GM12892 (cell line): Measurements from ENCODE around the gene GFY.

Experiments used
- DNase-seq: peaks from one replicate; pipeline ENCODE4 v3.0.0; 2011; ENCODE audit not compliant: insufficient read length
- FAIRE-seq: peaks from 2 replicates; lab custom pipeline; 2011; peaks lifted over from hg19 to GRCh38; lab: Jason Lieb, UNC
- POLR2A ChIP-seq: IDR thresholded peaks from 2 replicates; pipeline ENCODE4 v1.6.1; 2011; ENCODE audit warnings: low read depth, low read length, control low read depth
- POLR2AphosphoS5 ChIP-seq: IDR thresholded peaks from 2 replicates; pipeline ENCODE4 v1.6.1; 2011; ENCODE audit warnings: low read depth, low read length, control low read depth
- TAF1 ChIP-seq: IDR thresholded peaks from 2 replicates; pipeline ENCODE4 v1.6.1; 2011; ENCODE audit warnings: low read depth, mild to moderate bottlenecking, control low read depth, low read length, borderline replicate concordance

Gene GFY

GRCh38 chr19:49411681-49412326 lies 13.4 kb upstream of the GFY start:
- FAIRE-seq (no peak), DNase-seq (no peak)
- TF ChIP-seq TAF1 (no peak), POLR2AphosphoS5 (no peak), POLR2A (no peak)

GRCh38 chr19:49413348-49413747 lies 11.8 kb upstream of the GFY start:
- TF ChIP-seq TAF1 = no peak
- TF ChIP-seq POLR2AphosphoS5 = no peak
- TF ChIP-seq POLR2A = no peak
- no peak for FAIRE-seq
- DNase-seq = no peak

DNA sequence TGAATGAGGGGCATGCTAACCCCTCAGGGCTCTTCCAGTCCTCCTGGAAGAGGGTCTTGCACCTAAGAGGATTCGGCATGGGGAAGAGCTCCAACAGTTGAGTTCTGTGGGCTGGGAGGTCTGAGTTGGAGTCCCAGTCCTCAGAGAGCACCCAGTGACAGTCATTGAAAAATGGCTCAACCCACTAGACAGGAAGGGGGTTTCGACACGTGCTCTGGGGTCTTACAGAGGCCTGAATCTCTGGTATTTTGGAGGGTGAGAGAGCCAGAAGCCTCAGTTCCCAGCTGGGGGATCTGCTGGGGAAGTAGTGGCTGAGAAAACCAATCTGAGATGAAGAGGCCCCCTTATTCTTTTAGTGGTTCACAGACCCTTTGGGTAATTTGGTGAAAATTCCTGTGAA lies 10.9 kb upstream of the GFY start:
- TF ChIP-seq TAF1 (no peak), POLR2AphosphoS5 (no peak), POLR2A (no peak)
- no peak for FAIRE-seq
- no peak for DNase-seq

GRCh38 chr19:49415102-49415809 lies 9.9 kb upstream of the GFY start:
- no peak for TF ChIP-seq POLR2AphosphoS5
- no peak for TF ChIP-seq POLR2A
- TF ChIP-seq TAF1 = no peak
- DNase-seq (no peak), FAIRE-seq (peak; percentile 77)

DNA sequence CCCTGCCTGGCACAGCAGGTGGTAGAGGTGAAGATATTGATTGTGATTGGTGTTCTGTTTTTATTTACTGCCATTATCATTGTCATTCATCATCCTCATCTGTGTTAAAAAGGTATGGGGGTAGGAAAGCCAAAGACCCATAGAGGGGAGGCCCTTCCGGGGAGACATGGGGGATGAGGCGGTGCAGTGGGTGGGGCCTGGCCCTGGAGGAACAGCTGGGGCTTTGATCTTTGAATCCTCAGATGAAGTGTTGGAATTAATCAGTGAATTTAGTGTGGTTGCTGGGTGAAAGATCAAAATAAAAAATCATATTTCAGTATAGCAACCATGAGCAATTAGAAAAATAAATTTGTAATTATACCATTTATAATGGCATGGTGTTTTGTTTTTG lies 9.4 kb upstream of the GFY start:
- DNase-seq = no peak

GRCh38 chr19:49417088-49417487 lies 8.1 kb upstream of the GFY start:
- TF ChIP-seq POLR2A (no peak), TAF1 (no peak), POLR2AphosphoS5 (no peak)
- DNase-seq (no peak), FAIRE-seq (no peak)

More for the DNA sequence above, 9.4 kb upstream of the GFY start:
- no peak for FAIRE-seq
- TF ChIP-seq POLR2AphosphoS5 (no peak), TAF1 (no peak), POLR2A (no peak)

GRCh38 chr19:49418511-49418910 lies 6.7 kb upstream of the GFY start:
- FAIRE-seq = no peak
- no peak for DNase-seq
- TF ChIP-seq TAF1 = no peak

DNA sequence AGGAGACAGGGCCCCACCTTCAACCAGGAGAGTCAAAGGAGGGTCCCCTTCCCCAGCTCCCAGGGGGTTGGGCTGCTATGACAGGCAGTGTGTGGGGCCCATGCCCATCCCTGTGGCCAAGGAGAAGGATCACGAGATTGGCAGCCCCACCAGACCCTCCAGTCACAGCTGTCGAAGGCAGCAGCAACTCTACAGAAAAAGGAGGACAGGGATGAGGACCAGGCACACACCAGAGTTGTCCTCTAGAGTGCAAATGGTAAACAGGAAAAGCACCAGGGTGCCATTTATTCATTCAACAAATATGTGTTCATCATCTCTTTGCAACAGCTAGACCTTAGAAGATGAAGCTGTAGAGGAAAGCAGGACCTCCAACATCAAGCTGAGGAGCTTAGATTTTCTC lies 6.0 kb upstream of the GFY start:
- TF ChIP-seq POLR2A (no peak), POLR2AphosphoS5 (no peak), TAF1 (no peak)
- FAIRE-seq = no peak
- DNase-seq = no peak

GRCh38 chr19:49420227-49420626 lies 5.0 kb upstream of the GFY start:
- TF ChIP-seq TAF1 (no peak), POLR2A (no peak), POLR2AphosphoS5 (no peak)
- no peak for DNase-seq
- no peak for FAIRE-seq

DNA sequence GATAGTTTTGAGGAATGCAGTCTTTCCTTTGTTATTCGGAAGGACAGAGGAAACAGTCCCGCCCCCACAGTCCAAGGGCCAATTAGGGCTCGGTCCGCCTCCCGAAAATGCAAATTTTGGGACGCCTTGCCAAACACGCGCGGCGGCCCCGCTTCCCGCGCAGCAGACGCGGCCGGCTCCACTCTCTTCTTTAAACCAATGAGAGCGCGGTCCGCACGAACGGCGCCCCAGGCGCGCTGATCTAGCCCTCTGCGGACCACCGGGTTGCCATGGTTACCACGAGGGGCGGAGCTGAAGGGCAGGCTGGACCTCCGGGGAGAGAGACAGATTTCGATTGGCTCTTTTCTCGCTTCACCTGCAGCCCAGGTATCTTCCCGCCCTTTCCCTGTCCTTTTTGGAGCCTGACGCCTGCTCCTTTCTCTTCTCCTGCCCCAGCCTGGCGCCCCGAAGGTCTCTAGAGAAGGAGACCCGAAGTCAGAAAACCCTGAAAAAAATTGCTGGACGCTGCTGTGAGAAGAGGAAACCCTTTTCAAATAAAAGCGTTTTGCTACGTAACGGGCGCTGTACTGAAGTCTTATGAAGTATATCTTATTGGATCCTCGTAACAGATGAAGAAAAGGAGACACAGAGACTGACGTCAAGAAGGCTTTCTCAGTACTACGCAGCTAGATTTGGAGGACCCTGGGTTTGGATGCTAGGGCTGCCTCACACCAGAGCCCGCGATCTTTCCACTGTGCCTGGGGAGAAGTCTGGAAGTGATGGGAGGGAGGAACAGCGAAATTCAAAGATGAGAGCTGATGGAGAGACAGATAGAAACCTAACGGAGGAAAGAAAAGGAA lies 3.9 kb upstream of the GFY start:
- FAIRE-seq = no peak

GRCh38 chr19:49421878-49422202 lies 3.3 kb upstream of the GFY start:
- FAIRE-seq (no peak), DNase-seq (no peak)
- TF ChIP-seq POLR2A (no peak), POLR2AphosphoS5 (no peak), TAF1 (no peak)

More for the DNA sequence above, 3.9 kb upstream of the GFY start:
- no peak for TF ChIP-seq TAF1
- TF ChIP-seq POLR2A = no peak
- TF ChIP-seq POLR2AphosphoS5 = no peak
- DNase-seq = peak; percentile 61
